H1 (cell line): ENCODE measurements around the gene ACTN3. TPM values are rescaled to one million over a fixed set of nuclear protein-coding genes. Genes with fewer than 3 reads are reported as not detected.

Experiments
- CTCF ChIA-PET: fragments of 300-600 bp; sonication (Branson Sonifier 250); formaldehyde crosslinking; loops from one replicate; lab custom pipeline; 2021; ENCODE audit not compliant: partially characterized antibody; lab: Charles Lee
- POLR2A ChIA-PET: fragments of 300-600 bp; sonication (Branson Sonifier 250); formaldehyde crosslinking; loops from one replicate; lab custom pipeline; 2021; ENCODE audit warnings: inconsistent platforms; ENCODE audit not compliant: partially characterized antibody; lab: Charles Lee
- DNase-seq, 2 experiments: peaks; one replicate each; pipeline versions ENCODE4 v3.0.0 to v3.0.0-alpha.2; 2010 to 2022; ENCODE audit warnings: low spot score in 2 of 2, low read depth in 1 of 2, mixed read lengths in 1 of 2
- FAIRE-seq: peaks from 2 replicates; lab custom pipeline; 2011; peaks lifted over from hg19 to GRCh38; lab: Jason Lieb, UNC
- H2AFZ ChIP-seq: 2 replicates; pipeline ENCODE4 v1.8.1; 2012; ENCODE audit warnings: low read length, inconsistent platforms
- H2AK5ac ChIP-seq: 2 replicates; pipeline ENCODE4 v1.6.1; 2013; ENCODE audit warnings: low read depth, low read length
- H2BK120ac ChIP-seq: replicated peaks from 2 replicates; pipeline ENCODE3; 2013; ENCODE audit warnings: low read depth, low read length, inconsistent platforms
- H2BK12ac ChIP-seq: 2 replicates; pipeline ENCODE4 v1.6.1; 2013; ENCODE audit warnings: low read depth, low read length
- H2BK15ac ChIP-seq: 2 replicates; pipeline ENCODE4 v1.6.1; 2013; ENCODE audit warnings: low read length
- H2BK20ac ChIP-seq: 2 replicates; pipeline ENCODE4 v1.6.1; 2013; ENCODE audit warnings: low read length
- H2BK5ac ChIP-seq: 2 replicates; pipeline ENCODE4 v1.6.1; 2013; ENCODE audit warnings: low read depth, low read length
- H3K14ac ChIP-seq: 2 replicates; pipeline ENCODE4 v1.6.1; 2013; ENCODE audit warnings: inconsistent platforms; ENCODE audit not compliant: insufficient read length
- H3K18ac ChIP-seq: 2 replicates; pipeline ENCODE4 v1.6.1; 2013; ENCODE audit warnings: low read length; ENCODE audit errors: extremely low read depth
- H3K23ac ChIP-seq: 2 replicates; pipeline ENCODE4 v1.6.1; 2013; ENCODE audit warnings: inconsistent platforms; ENCODE audit not compliant: insufficient read length
- H3K23me2 ChIP-seq: 2 replicates; pipeline ENCODE4 v1.6.1; 2013; ENCODE audit warnings: low read depth, low read length
- H3K27ac ChIP-seq: 2 replicates; pipeline ENCODE4 v1.6.1; 2011; ENCODE audit warnings: low read depth, low read length, inconsistent platforms
- H3K27me3 ChIP-seq, 4 experiments: replicated peaks in 1 of 4; 1 replicate in 1 of 4; 2 replicates in 3 of 4; pipeline versions ENCODE4 v1.6.1 to v1.8.1; 2011 to 2013; ENCODE audit warnings: low read length in 3 of 4, mild to moderate bottlenecking in 3 of 4, inconsistent platforms in 2 of 4, mixed read lengths in 2 of 4, moderate library complexity in 1 of 4; ENCODE audit not compliant: control insufficient read depth in 3 of 4, insufficient read depth in 3 of 4; ENCODE audit errors: extremely low read depth in 1 of 4
- H3K36me3 ChIP-seq, 4 experiments: 2 replicates each; pipeline versions ENCODE4 v1.6.1 to v1.8.1; 2011 to 2013; ENCODE audit warnings: mild to moderate bottlenecking in 4 of 4, low read length in 3 of 4, moderate library complexity in 2 of 4, control low read depth in 1 of 4, inconsistent platforms in 1 of 4; ENCODE audit not compliant: insufficient read depth in 4 of 4, control insufficient read depth in 2 of 4
- H3K4ac ChIP-seq: replicated peaks from 2 replicates; pipeline ENCODE3; 2013; ENCODE audit warnings: low read length, low read depth, mixed read lengths, inconsistent platforms; ENCODE audit not compliant: insufficient read length
- H3K4me1 ChIP-seq, 4 experiments: replicated peaks in 1 of 4; 1 replicate in 1 of 4; 2 replicates in 3 of 4; pipeline versions ENCODE4 v1.6.1 to v1.8.1; 2011 to 2013; ENCODE audit warnings: low read length in 3 of 4, inconsistent platforms in 2 of 4, mixed read lengths in 1 of 4; ENCODE audit not compliant: insufficient read depth in 4 of 4, control insufficient read depth in 3 of 4
- H3K4me2 ChIP-seq, 2 experiments: 2 replicates each; pipeline versions ENCODE4 v1.6.1 to v1.8.1; 2011 to 2013; ENCODE audit warnings: low read depth in 2 of 2, low read length in 2 of 2, control low read depth in 1 of 2, inconsistent platforms in 1 of 2, mild to moderate bottlenecking in 1 of 2; ENCODE audit not compliant: insufficient read depth in 1 of 2
- H3K4me3 ChIP-seq, 4 experiments: fragments of 200-600, 300-600 bp in 1 of 4; sonication (generic), shearing (Covaris generic), sonication (Bioruptor Twin) in 1 of 4; 2 replicates each; pipeline versions ENCODE4 v1.5.1 to v1.8.1; 2011 to 2016; ENCODE audit warnings: low read length in 4 of 4, low read depth in 3 of 4, control low read depth in 2 of 4, inconsistent platforms in 2 of 4, mild to moderate bottlenecking in 2 of 4, mixed read lengths in 1 of 4, moderate library complexity in 1 of 4; ENCODE audit not compliant: insufficient read depth in 2 of 4; ENCODE audit errors: extremely low read depth in 1 of 4
- H3K56ac ChIP-seq: replicated peaks from 2 replicates; pipeline ENCODE3; 2013; ENCODE audit warnings: low read depth, mild to moderate bottlenecking, mixed read lengths, low read length, inconsistent platforms; ENCODE audit not compliant: insufficient read length
- H3K79me1 ChIP-seq: 2 replicates; pipeline ENCODE4 v1.6.1; 2013; ENCODE audit warnings: low read depth, low read length, control low read depth
- H3K79me2 ChIP-seq, 2 experiments: 2 replicates each; pipeline versions ENCODE4 v1.6.1 to v1.8.1; 2012 to 2013; ENCODE audit warnings: low read length in 2 of 2, mild to moderate bottlenecking in 2 of 2, inconsistent platforms in 1 of 2; ENCODE audit not compliant: insufficient read depth in 2 of 2, control insufficient read depth in 1 of 2
- H3K9ac ChIP-seq, 4 experiments: replicated peaks in 1 of 4; 1 replicate in 1 of 4; 2 replicates in 3 of 4; pipeline versions ENCODE4 v1.6.1 to v1.8.1; 2011 to 2013; ENCODE audit warnings: low read depth in 3 of 4, low read length in 3 of 4, control low read depth in 2 of 4, mild to moderate bottlenecking in 2 of 4, moderate library complexity in 2 of 4, inconsistent platforms in 1 of 4; ENCODE audit errors: extremely low read depth in 1 of 4
- H3K9me3 ChIP-seq, 2 experiments: 2 replicates each; pipeline versions ENCODE4 v1.6.1 to v1.8.1; 2012 to 2013; ENCODE audit warnings: mild to moderate bottlenecking in 2 of 2, moderate library complexity in 2 of 2, control low read depth in 1 of 2, inconsistent platforms in 1 of 2, low read depth in 1 of 2, low read length in 1 of 2, mixed read lengths in 1 of 2; ENCODE audit not compliant: insufficient read depth in 2 of 2
- H4K20me1 ChIP-seq, 2 experiments: replicated peaks in 1 of 2; 2 replicates each; pipeline versions ENCODE3 to v1.8.1; 2011 to 2013; ENCODE audit warnings: inconsistent platforms in 2 of 2, low read length in 2 of 2, mild to moderate bottlenecking in 1 of 2; ENCODE audit not compliant: insufficient read depth in 2 of 2, control insufficient read depth in 1 of 2
- H4K5ac ChIP-seq: 2 replicates; pipeline ENCODE4 v1.6.1; 2013; ENCODE audit warnings: low read length, low read depth, mixed read lengths, inconsistent platforms; ENCODE audit not compliant: insufficient read length
- H4K8ac ChIP-seq: 2 replicates; pipeline ENCODE4 v1.8.0; 2013; ENCODE audit warnings: mild to moderate bottlenecking, moderate library complexity, low read length, inconsistent platforms; ENCODE audit not compliant: insufficient read depth; ENCODE audit errors: extremely low read depth
- H4K91ac ChIP-seq: replicated peaks from 2 replicates; pipeline ENCODE3; 2013; ENCODE audit warnings: low read length, mixed read lengths, inconsistent platforms; ENCODE audit not compliant: insufficient read length
- CHD1 ChIP-seq: IDR thresholded peaks from 2 replicates; pipeline ENCODE4 v1.6.1; 2012; ENCODE audit warnings: low read depth, low read length, improper control_type of control experiment
- CREB1 ChIP-seq: IDR thresholded peaks from 2 replicates; pipeline ENCODE4 v1.6.1; 2012; ENCODE audit warnings: inconsistent platforms
- CTBP2 ChIP-seq: IDR thresholded peaks from 2 replicates; pipeline ENCODE4 v1.7.0; 2011; ENCODE audit warnings: borderline replicate concordance, mild to moderate bottlenecking, moderate library complexity, mixed read lengths, low read length; ENCODE audit not compliant: insufficient read depth, insufficient read length
- KDM4A ChIP-seq: IDR thresholded peaks from one replicate; pipeline ENCODE4 v1.7.1; 2012; ENCODE audit warnings: low read depth, mild to moderate bottlenecking, moderate library complexity, low read length, inconsistent platforms; ENCODE audit not compliant: severe bottlenecking
- MAFK ChIP-seq: IDR thresholded peaks from 2 replicates; pipeline ENCODE4 v1.6.1; 2012; ENCODE audit warnings: low read depth, mild to moderate bottlenecking, improper control_type of control experiment, low read length
- RFX5 ChIP-seq: IDR thresholded peaks from 2 replicates; pipeline ENCODE4 v1.6.1; 2011; ENCODE audit warnings: low read depth, low read length, improper control_type of control experiment, borderline replicate concordance
- TAF7 ChIP-seq: optimal IDR thresholded peaks from 2 replicates; pipeline ENCODE3; 2011; ENCODE audit warnings: low read depth, mild to moderate bottlenecking, inconsistent platforms, low read length, moderate library complexity, borderline replicate concordance
- TCF12 ChIP-seq: IDR thresholded peaks from 2 replicates; pipeline ENCODE4 v1.6.1; 2011; ENCODE audit warnings: low read depth, mild to moderate bottlenecking, low read length
- ZNF274 ChIP-seq: IDR thresholded peaks from 2 replicates; pipeline ENCODE4 v1.7.0; 2012; ENCODE audit warnings: low read length, borderline replicate concordance; ENCODE audit errors: extremely low read depth
- WGBS, 2 experiments: shearing (Covaris generic) in 1 of 2; methylation state at CpG; one replicate each; pipeline versions ENCODE4 v1.1.6 to v1.1.7; 2013 to 2015; ENCODE audit warnings: low lambda C conversion rate in 2 of 2, mixed read lengths in 2 of 2, inconsistent platforms in 1 of 2, low coverage in 1 of 2, missing lambda C conversion rate in 1 of 2; ENCODE audit not compliant: insufficient replicate concordance in 2 of 2, insufficient coverage in 1 of 2, insufficient read length in 1 of 2; ENCODE audit errors: extremely low coverage in 1 of 2, missing lambda C conversion rate in 1 of 2; 5-methylcytosine and 5-hydroxymethylcytosine counted together
- polyA plus RNA-seq, 7 experiments: library from polyadenylated mRNA; depleted of rRNA in 3 of 7; stranded (reverse) in 5 of 7; unstranded in 2 of 7; fragments of >200 nt in 5 of 7; fragments of 200-250 nt in 2 of 7; gene quantifications; 1 replicate in 5 of 7; 2 replicates in 1 of 7; 4 replicates in 1 of 7; pipeline versions ENCODE4 v1.2.1 to v1.2.3, GENCODE V29; 2011 to 2013; ENCODE audit warnings: missing spikeins in 2 of 7, mixed read lengths in 2 of 7
- total RNA-seq: library from RNA; stranded (reverse); fragmentation: NEBNext Ultra II Directional; extraction: Animal tissue kit (Norgen Biotek cat#: 25700); gene quantifications from 2 replicates; pipeline ENCODE4 v1.2.1, GENCODE V29; 2021

The ACTN3 gene
- total and polyA plus RNA-seq, 2 of the 8 experiments (the other 6 are each of a cell fraction or from before 2014, with no cell fraction given) = 30.8 to 36.7 TPM

DNA sequence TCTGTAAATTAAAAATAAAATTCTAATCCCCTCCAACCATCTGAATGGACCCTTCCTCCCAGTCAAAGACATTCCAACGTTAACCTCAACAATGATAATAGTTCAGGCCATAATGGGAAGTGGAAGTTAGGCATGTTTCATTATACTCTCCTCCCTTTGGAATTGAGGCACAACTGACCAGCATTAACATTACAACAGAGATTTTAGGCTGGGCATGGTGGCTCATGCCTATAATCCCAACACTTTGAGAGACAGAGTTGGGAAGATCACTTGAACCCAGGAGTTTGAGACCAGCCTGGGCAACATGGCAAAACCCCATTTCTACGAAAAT is 24.1 kb downstream of the ACTN3 start:
- no peaks in the 10 kb centered on the region for H3K23me2 ChIP-seq
- H3K23ac ChIP-seq = no peak overlapping the region
- H3K79me2 ChIP-seq = no peaks in the 10 kb centered on the region
- WGBS, 2 experiments = 62% methylated on average over 2 of the region's 2 CpGs; no CpG with 5 or more reads in 1 of the 2 experiments
- H4K91ac ChIP-seq = peak overlapping the region; percentile 97
- no peak overlapping the region for H4K5ac ChIP-seq
- peak overlapping the region; percentile 91 for H2BK20ac ChIP-seq
- no peak for FAIRE-seq
- no peaks in the 10 kb centered on the region for H3K79me1 ChIP-seq
- H2BK120ac ChIP-seq = peak overlapping the region; percentile 85
- H3K56ac ChIP-seq = no peak overlapping the region
- H3K36me3 ChIP-seq = no peaks in the 10 kb centered on the region
- H3K27me3 ChIP-seq = no peaks in the 10 kb centered on the region
- CTCF ChIA-PET = interaction anchor here (0.6 to 1.7 kb wide), 6 partner anchors 9 to 1941 kb away, joined by 3 to 4 read pairs (median 4); partner anchors contain the start of genes ACTN3 and ZDHHC24
- no peak for DNase-seq
- H3K18ac ChIP-seq = peak overlapping the region; percentile 62
- peaks cover 11 to 20% (median 14%) of the 10 kb centered on the region in 4 experiments; a peak in 6 of 7 replicates for H3K4me1 ChIP-seq
- H3K27ac ChIP-seq = peak overlapping the region; percentile 88; the same call in 1 of the 2 replicates
- H3K14ac ChIP-seq = no peak overlapping the region
- H3K4me2 ChIP-seq = peak overlapping the region; percentile 43 to 54; a peak in 2 of 4 replicates
- H2BK12ac ChIP-seq = peak overlapping the region; percentile 93; the same call in 1 of the 2 replicates
- no peak overlapping the region for H3K4me3 ChIP-seq
- POLR2A ChIA-PET = interaction anchor here (0.6 to 4.8 kb wide), 8 partner anchors 9 to 278 kb away, joined by 3 to 51 read pairs (median 9); partner anchors contain the start of genes ACTN3, RBM14, RBM4 and ZDHHC24
- no peak overlapping the region; the same call in 1 of the 2 replicates for H2BK15ac ChIP-seq
- H2AK5ac ChIP-seq = peak overlapping the region; percentile 79; the same call in 1 of the 2 replicates
- H2BK5ac ChIP-seq = peak overlapping the region; percentile 76; the same call in 1 of the 2 replicates
- H4K20me1 ChIP-seq = no peaks in the 10 kb centered on the region
- peak overlapping the region in 2 of 4 experiments; percentile 25 to 36; a peak in 2 of 7 replicates for H3K9ac ChIP-seq
- no peak overlapping the region for H4K8ac ChIP-seq
- H2AFZ ChIP-seq = no peak overlapping the region
- peak overlapping the region; percentile 46 for H3K4ac ChIP-seq
- H3K9me3 ChIP-seq = peaks cover 6 to 7% of the 10 kb centered on the region in 2 experiments; a peak in 2 of 4 replicates
- TF ChIP-seq RFX5 = no peak
- no peak for TF ChIP-seq CHD1
- TF ChIP-seq ZNF274 = no peak
- TF ChIP-seq MAFK = no peak
- no peak for TF ChIP-seq TAF7
- TF ChIP-seq KDM4A = no peak
- TF ChIP-seq CREB1 = no peak
- TF ChIP-seq TCF12 = no peak
- no peak for TF ChIP-seq CTBP2
